NOMO-1 treated with DMSO at 0.1 percent for 48 hours (cell line): ENCODE measurements around the gene TBC1D20.
"Not testable (repeated sequence)": the region's sequence is repeated elsewhere in the genome, so short reads cannot be mapped to it uniquely, and the experiment has no call there.

ENCODE experiments used
- DNase-seq: peaks from one replicate; lab custom pipeline; 2025; ENCODE audit not compliant: unreplicated experiment; lab: John Stamatoyannopoulos, UW

Gene TBC1D20

GRCh38 chr20:476561-477249, 14.4 kb upstream of the TBC1D20 start:
- not testable (repeated sequence) for DNase-seq

- no peak for DNase-seq
Measured at GRCh38 chr20:475463-476357, 13.4 kb upstream of the TBC1D20 start.

GRCh38 chr20:474581-474980, 12.2 kb upstream of the TBC1D20 start:
- DNase-seq, result no peak

- no peak for DNase-seq
Measured at GRCh38 chr20:472889-473292, 10.6 kb upstream of the TBC1D20 start.

GRCh38 chr20:472137-472846, 10.0 kb upstream of the TBC1D20 start:
- no peak for DNase-seq

GRCh38 chr20:469746-470490, 7.6 kb upstream of the TBC1D20 start:
- DNase-seq, result no peak

- DNase-seq, result no peak
Measured at GRCh38 chr20:467755-468154, 5.4 kb upstream of the TBC1D20 start.

- peak; percentile 28 for DNase-seq
Measured at GRCh38 chr20:461254-462198, 807 bp downstream of the TBC1D20 start.

GRCh38 chr20:460707-461106, 1.6 kb downstream of the TBC1D20 start:
- no peak for DNase-seq

GRCh38 chr20:460180-460579, 2.2 kb downstream of the TBC1D20 start:
- DNase-seq, result no peak

GRCh38 chr20:458776-459175, 3.6 kb downstream of the TBC1D20 start:
- no peak for DNase-seq

GRCh38 chr20:454951-455350, 7.4 kb downstream of the TBC1D20 start:
- DNase-seq, result no peak

- not testable (repeated sequence) for DNase-seq
Measured at GRCh38 chr20:452021-452420, 10.3 kb downstream of the TBC1D20 start.

- DNase-seq, result no peak
Measured at GRCh38 chr20:445514-446336, 16.6 kb downstream of the TBC1D20 start.

GRCh38 chr20:444862-445426, 17.4 kb downstream of the TBC1D20 start:
- no peak for DNase-seq

- no peak for DNase-seq
Measured at GRCh38 chr20:444117-444516, 18.2 kb downstream of the TBC1D20 start.

- no peak for DNase-seq
Measured at GRCh38 chr20:443223-443775, 19.0 kb downstream of the TBC1D20 start.

- DNase-seq, result no peak
Measured at GRCh38 chr20:440636-441035, 21.7 kb downstream of the TBC1D20 start.
